Activated T-helper 1 cell treated with Interleukin-2 at 50 U/mL for 16 hours (primary cell): ENCODE data around the gene DLGAP1.

Experiments used
- DNase-seq: peaks from one replicate; pipeline ENCODE4 v3.0.0-alpha.2; 2020; ENCODE audit warnings: low read depth

DLGAP1 gene

DNA sequence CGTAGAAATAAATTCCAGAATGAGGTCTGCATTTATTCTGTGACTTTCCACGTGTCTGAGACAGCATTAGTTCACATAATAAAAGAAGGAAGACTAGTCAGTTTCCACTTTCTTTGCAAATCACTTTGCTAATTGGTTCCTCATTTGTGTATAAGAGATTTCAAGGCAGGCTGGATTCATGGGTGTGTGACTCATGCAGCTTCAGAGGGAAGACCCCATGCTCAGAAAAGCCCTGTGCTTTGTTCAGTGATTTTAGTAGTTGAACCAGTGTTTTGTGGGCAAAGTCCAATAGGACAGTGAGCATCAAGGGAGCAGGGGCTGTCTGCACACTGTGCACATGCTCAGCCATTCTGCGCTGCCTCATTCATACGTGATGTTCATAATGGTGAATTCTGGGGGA is 297.8 kb downstream of the DLGAP1 start:
- DNase-seq, result no peak

DNA sequence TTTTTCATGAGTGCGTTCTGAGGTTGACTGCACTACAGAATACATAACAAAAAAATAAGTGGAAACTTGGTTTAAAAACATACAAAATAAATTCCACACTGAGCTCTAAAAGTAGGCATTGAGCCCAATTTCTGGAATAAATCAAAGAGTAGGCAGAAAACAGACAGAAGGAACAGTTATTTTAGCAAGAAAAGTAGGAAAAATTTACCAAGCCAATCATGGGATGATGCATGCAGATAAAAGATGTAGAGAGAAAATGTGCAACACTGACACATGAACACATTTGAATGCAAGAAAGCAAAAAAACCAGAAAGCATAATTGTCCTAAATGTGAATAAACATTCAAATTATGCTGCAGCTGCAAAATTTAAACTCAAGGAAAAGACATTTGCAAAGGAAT is 308.3 kb downstream of the DLGAP1 start:
- DNase-seq, result no peak

- no peak for DNase-seq
Measured at GRCh38 chr18:4144201-4144600, 310.9 kb downstream of the DLGAP1 start.

DNA sequence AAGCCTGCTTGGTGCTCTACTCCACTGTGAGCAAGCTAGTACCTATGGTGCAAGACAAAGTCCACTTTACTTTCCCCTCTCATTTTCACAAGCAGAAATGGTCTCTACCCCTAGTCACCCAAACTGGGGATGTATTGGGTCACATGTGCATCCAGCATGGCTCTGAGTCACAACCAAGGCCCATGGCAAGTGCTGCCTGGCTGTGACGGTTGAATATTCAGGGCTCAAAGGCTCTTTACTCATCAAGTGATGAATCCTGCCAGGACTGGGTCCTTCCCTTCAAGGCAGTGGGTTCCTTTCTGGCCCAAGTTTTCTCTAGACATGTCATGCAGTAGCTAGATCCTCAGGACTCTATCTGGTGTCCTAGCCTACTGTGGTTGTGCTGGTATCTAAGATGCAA is 311.5 kb downstream of the DLGAP1 start:
- DNase-seq, result no peak

DNA sequence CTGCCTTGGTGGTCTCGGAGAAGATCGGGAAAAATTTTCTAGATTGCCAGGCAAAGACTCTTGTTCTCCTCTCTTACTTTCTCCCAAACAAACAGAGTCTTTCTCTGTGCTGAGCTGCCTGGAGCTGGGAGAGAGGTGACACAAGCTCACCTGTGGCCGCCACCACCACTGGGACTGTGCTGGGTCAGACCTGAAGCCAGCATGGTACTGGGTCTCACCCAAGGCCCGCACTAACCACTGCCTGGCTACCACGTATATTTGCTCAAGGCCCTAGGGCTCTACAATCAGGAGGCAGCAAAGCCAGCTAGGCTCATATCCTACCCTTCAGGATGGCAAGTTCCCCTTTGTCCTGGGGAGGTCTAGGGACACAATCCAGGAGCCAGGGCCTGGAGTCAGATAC is 312.2 kb downstream of the DLGAP1 start:
- DNase-seq, result no peak

DNA sequence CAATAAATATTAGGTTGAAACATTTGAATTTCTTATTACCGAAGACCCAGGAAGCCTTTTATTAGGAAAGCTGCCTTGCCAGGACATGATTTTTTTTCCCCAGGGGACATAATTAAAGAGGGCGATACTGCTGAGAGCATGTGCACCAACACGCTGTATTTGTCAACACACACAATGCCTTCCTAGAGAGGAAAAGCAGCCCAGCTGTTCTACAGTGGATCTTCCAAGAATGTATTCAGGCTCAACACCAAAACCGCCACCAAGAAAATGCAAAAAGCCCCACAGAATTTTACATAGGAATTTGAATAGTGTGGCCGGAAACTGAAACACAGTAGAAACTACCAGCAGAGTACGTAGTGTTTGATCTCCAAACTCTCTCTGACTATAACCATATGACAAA is 320.4 kb downstream of the DLGAP1 start:
- DNase-seq, result no peak

GRCh38 chr18:4130734-4131719 is 324.1 kb downstream of the DLGAP1 start:
- no peak for DNase-seq

DNA sequence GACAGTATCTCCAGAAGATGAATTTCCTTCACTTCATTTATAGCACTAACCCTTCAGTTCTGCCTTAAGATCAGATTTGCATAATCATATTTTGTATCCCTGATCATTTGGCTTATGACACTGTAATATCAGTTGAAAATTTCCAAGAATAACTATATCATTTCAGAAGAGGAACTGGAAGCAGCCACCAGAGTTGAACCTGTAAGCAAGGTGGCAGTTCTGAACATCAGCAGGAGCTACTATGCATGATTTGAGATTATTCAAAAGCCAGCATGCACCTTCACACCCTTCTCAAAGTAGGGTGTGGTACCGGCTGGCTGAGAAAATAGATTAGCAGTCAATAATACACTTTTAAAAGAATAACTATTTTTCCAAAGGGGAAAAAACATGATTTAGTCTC is 328.2 kb downstream of the DLGAP1 start:
- no peak for DNase-seq

DNA sequence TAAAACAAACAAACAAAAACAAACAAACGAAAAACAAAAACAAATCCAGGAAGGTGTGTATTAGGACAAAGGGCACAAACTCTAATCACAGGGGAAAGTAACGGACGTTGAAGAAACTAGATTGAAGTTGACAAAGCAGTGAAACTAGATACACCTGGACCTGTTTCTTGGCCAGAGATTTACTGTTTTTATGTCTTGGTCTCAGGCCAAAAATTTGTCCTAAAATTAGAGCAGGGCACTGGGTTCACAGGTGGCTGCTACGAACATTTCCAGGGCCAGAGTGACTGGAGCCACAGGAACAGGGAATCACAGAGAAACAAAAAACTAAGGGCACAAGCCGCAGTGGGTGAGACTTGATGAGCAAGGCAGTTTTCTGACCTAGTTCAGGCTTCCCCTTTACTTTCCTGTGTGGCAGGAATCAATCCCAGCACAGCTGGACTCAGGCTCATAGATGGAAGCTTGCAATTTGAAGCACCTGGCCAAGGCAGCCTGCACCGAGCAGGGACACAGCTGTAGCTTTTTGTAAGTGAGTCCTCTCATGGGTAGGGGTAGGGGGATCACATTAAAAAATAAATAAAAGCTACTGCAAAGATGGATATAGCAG is 329.4 kb downstream of the DLGAP1 start:
- DNase-seq, result no peak

DNA sequence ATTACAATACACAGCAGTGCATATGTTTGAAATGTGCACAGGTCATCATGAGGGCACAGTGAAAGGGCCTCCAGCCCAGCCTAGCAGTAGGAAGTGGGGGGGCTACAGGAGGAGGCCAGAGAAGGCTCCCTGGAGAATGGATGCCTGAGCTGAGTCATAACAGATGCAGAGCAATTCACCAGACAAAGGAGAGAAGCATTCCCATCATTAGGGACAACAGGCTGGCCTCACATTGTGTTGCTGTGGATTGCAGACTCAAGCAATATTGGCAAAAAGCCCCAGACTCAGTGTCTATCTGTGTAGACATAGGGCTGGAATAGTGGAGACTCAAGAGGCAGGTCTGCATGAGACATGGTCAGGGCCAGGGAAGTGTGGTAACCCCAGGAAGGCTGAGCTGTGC is 329.9 kb downstream of the DLGAP1 start:
- no peak for DNase-seq

- no peak for DNase-seq
Measured at GRCh38 chr18:4119813-4120212, 335.3 kb downstream of the DLGAP1 start.

DNA sequence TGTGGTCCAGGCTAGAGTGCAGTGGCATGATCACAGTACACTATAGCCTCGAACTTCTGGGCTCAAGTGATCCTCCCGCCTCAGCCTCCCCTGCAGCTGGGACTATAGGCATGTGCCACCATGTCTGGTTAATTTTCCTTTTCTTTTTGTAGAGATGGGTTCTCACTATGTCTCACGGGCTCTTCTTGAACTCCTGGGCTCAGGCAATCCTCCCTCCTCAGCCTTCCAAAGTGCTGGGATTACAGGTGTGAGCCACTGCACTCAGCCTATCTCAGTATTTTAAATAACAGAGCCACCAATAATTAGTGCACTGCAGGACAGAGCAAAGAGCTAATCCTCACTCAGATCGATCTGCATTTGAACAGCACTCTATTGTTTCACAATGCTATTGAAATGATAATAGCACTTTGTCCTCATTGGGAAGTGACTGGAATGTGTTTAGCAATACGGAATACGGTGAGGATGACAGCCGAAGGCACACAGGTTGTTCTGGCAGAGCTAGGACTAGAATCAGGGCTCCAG is 335.9 kb downstream of the DLGAP1 start:
- DNase-seq, result no peak

GRCh38 chr18:4108016-4108415 is 347.1 kb downstream of the DLGAP1 start:
- DNase-seq, result no peak

DNA sequence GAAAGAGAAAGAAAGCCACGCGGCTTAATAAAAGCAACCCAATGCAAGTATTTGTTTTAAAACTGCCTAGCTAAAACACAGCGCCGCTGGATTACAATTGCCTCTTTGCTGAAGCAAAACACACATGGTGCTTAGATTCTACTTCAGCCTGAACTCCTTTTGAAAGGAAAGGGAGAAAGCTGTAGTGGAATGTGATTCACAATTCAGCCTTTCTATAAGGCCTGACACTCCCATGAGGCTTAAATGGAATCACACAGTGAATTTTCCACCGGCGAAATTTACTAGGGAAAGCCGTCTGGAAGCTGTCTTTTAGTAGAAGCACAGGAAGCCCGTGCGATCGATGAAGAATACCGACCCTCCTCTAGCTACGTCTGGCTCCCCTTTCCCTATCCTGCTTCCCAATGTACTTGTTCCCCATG is 348.0 kb downstream of the DLGAP1 start:
- no peak for DNase-seq

GRCh38 chr18:4106407-4107033 is 348.6 kb downstream of the DLGAP1 start:
- DNase-seq, result peak; percentile 1

- no peak for DNase-seq
Measured at GRCh38 chr18:4102901-4103300, 352.2 kb downstream of the DLGAP1 start.

DNA sequence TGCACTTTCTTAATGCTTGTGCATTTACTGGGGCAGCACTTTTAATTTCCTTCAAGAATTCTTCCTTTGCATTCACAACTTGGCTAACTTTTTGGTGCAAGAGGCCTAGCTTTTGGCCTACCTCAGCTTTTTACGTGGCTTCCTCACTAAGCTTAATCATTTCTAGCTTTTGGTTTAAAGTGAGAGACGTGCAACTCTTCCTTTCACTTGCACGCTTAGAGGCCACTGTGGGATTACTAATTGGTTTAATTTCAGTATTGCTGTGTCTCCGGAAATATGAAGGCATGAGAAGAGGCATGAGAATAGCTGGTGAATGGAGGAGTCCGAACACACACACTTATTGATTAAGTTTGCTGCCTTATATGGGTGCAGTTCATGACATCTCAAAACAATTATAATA is 354.1 kb downstream of the DLGAP1 start:
- DNase-seq, result no peak

DNA sequence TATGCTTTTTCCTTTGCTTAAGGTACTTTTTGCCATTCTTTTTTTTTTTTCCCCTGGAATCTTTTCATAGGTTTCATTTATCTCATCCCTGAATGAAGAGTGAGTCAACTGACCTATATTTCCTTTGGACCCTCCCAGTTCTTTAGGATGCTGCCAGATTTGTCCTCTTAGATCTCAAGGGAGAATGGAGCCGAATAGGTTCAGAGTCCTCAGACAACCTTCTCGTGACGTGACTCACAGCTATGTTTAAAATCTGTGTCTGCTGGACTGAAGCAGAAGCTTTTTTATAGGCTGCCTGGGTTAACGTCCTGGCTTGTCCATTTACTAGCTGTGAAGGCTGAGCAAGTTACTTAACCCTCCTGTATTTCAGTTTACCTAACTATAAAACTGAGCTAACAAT is 358.6 kb downstream of the DLGAP1 start:
- DNase-seq, result no peak

GRCh38 chr18:4093676-4094075 is 361.4 kb downstream of the DLGAP1 start:
- DNase-seq, result no peak

DNA sequence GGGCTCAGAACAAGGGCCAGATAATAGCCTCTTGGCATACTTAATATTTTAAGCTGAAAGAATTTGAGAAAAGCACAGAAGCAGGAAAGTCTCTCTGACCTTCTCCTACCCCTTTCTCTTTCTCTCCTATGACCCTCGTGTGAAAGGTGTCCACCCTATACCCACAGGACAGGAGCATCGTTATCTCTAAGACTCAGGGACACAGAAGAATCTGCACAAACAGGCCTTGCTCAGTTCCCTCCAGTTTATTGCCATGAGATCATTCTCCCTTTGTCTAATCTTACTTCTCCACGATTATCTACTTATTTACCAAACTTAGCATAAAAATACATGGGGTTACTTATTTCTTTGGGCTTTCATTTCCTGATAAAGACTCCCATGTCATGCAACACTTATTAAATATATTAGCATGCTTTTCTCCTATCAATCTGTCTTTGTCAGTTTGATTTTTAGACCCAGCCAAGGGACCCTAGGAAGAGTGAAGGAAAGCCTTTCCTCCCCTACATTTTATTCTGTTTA is 370.7 kb downstream of the DLGAP1 start:
- no peak for DNase-seq

DNA sequence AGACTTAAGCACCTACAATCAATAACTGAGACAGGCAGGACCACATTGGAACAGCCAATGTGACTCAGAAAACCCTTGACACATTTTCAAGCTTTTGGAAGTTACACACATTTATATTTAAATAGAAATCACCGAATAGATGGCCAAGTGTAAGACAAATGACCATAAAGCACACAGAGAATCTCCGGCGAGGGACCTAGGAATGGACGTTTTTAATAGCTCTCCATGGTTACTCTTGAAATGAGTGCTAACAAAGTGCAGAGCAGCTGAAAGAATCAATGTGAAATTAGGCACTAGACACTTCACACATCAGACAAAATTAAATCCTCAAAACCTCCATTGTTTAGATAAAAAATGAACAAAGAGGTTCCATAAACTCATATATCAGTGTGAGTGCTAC is 376.9 kb downstream of the DLGAP1 start:
- no peak for DNase-seq

GRCh38 chr18:4077721-4078120 is 377.4 kb downstream of the DLGAP1 start:
- no peak for DNase-seq

GRCh38 chr18:4077204-4077603 is 377.9 kb downstream of the DLGAP1 start:
- DNase-seq, result no peak
